CD4-positive, alpha-beta T cell treated with Interleukin-15 for 1 hour (primary cell): Measurements from ENCODE around the gene GCNA.
"Not testable (repeated sequence)": the region's sequence is repeated elsewhere in the genome, so short reads cannot be mapped to it uniquely, and the experiment has no call there.

Experiments
- DNase-seq: peaks from one replicate; pipeline ENCODE4 v3.0.0-alpha.2; 2020

The GCNA gene

GRCh38 chrX:71563921-71564320 is 14.3 kb upstream of the GCNA start:
- DNase-seq, result no peak

GRCh38 chrX:71565474-71566041 is 12.7 kb upstream of the GCNA start:
- no peak for DNase-seq

DNA sequence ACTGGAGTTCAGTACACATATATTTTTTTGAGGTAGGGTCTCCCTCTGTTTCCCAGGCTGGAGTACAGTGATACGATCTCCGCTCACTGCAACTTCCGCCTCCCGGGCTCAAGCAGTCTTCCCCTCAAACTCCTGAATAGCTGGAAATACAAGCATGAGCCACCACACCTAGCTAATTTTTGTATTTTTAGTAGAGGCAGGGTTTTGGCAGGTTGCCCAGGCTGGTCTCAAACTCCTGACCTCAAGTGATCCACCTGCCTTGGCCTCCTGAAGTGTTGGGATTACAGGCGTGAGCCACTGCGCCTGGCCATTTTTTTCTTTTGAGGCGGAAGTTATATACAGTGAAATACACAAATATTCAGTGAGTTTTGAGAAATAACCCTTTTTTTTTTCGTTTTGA is 6.8 kb upstream of the GCNA start:
- not testable (repeated sequence) for DNase-seq

DNA sequence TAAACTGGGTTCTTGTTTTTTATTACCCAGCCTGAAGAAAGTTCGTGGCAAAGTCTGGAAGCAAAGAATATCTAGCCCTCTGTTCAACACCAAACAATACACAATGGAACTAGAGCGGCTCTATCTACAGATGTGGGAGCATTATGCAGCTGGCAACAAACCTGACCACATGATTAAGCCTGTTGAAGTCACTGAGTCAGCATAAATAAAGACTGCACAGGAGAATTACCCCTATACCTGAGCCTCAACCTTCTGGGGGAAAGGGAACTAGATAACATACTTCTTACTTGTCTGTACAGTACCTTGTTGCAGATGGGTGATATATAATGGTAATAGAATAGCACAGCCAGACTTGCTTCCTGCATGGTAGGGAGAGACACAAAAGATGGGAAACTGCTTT is 4.6 kb upstream of the GCNA start:
- DNase-seq, result no peak

GRCh38 chrX:71577682-71578081 is 555 bp upstream of the GCNA start:
- DNase-seq, result no peak

- DNase-seq, result no peak
These were observed 1.1 kb downstream of the GCNA start for GRCh38 chrX:71579136-71579989.

DNA sequence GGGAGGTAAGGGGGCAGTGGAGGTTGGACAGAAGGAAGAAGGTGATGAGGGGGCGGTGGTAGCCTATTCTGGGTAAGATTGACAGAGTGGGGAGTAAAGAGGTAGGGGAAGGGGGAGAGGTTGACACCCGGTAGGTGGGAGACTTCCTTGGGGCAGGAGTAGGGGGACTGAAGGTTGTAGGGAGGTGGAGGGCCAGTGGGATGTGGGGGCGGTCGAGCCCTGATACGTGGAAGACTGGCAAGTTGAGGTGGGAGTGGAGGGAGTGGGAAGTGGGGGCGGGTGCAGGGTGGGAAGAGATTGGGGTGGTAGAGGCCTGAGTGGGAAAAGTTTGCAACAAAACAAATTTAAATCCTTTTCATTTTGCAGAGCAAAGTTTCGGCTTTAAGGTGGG is 1.7 kb downstream of the GCNA start:
- no peak for DNase-seq

DNA sequence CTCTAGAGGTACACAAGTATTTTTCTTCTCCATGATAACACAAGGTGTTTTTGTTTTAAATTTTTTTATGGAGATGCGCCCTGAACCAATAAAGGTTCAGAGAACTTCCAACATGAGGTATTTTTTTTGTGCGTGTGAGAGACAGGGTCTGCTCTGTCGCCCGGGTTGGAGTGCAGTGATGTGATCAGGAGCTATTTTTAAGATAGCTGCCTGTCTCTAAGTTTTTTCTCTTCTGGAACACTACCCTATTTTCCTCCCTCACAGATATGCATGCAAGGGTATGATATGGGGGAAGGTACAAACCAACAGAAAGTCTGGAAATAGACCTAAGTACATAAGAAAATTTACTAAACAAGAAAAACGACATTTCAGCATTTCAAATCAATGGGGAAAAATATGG is 3.0 kb downstream of the GCNA start:
- no peak for DNase-seq

- no peak for DNase-seq
These were observed 8.7 kb downstream of the GCNA start for GRCh38 chrX:71586929-71587328.

DNA sequence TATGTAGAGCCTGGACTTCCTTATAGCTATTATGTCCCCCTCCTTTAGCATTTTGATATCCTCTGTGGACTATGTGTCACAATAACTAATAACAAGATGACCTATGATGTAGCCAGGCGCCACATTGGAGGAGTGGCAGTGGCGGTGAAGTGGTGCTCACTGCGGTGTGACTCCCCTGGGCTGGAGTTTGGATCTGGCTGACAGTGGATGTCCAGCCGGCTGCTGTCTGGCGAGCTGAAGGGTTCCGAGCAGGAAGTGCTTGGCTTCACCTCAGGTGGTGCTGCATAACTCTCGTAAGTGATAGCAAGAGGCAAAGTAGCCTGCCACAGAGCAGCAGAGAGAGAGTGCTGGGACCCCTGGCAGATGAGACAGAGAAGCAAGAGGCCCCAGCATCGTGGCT is 15.0 kb downstream of the GCNA start:
- DNase-seq, result not testable (repeated sequence)

DNA sequence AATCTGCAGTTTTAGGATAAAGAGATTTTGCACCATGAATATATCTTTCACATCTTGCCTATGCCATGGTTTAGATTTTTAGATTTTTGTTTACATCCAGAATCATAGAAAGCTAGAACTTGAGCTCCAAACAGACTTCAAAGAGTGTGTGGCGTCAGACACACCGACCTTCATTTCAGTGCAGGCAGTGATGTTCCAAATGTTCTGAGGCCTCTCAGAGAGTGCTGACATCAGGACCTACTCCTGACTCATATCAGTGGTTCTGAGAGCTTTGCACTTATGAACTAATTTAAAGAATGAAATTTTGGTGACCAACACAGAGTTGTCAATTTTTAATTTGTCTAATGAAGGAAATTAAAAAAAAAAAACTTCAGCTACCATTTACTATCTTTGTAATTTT is 21.7 kb downstream of the GCNA start:
- DNase-seq, result no peak

- DNase-seq, result no peak
These were observed 25.4 kb downstream of the GCNA start for GRCh38 chrX:71603618-71604017.

- DNase-seq, result no peak
These were observed 25.9 kb downstream of the GCNA start for GRCh38 chrX:71604141-71604540.

DNA sequence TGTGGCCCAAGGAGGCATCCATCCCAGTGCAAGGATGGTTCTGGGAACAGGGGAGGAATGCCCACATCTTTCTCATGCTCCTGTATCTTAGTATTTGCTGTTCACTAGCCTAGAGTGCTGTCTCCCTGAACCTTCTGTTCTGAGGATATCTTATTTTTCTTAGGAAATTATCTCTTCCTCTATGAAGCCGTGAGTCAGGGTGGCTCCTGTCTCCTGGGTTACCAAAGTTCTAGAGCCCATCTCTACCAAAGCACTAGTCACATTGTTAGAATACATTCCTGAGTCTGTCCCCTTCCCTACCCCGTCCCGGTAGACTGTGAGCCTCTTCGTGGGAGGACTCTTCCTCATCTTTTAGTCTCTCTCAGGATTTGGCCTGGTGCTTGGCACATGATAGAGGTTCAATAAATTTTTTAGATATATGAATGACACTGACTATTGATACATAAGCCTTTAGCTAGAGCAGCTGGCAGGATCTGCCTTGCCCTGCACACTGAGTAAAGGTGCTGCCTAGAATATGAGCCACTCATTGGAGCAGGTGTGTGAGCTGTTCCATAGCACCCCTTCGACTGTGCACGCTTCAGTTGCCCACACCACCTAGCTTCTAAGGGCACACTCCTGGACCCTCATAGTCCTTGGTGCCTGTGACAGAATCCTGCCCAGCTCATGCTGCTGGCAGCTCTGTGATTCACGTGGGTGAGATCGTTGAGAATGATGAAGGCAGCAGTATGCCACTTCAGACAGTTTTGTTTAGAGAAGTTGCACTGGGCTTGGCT is 26.7 kb downstream of the GCNA start:
- no peak for DNase-seq

DNA sequence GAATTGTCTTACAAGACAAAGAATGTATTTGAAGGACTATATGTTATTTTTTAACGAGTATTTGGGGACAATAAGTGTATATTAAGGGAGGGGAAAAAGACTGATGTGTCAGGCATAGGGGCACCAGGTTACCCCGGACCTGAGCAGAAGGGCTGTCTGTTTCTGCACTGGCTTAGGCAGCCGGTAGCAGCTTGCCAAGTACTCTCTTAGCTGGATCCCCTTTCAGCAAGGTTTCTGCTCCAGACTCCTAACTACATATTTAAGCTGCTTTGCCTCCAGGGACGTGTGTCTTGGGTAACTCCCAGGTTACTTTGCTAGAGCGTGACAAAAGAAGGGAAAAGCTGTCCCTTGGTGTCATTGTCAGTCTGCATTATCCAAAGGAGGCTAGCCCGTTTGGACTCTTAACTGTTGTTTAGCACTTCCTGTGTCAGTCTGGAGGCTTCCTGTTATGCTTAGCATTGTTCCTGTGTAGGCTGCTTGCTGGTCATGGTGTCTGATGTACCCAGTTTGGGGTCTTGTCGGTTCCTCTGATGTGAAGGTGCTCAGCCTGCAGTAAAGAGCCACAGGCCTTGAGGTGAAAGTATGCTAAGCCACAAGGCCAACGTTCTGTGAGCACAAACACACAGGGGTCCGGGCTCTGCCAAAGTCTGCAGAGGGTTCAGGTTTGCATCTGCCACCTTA is 28.4 kb downstream of the GCNA start:
- DNase-seq, result peak; percentile 41

GRCh38 chrX:71607488-71607887 is 29.3 kb downstream of the GCNA start:
- DNase-seq, result no peak

GRCh38 chrX:71609095-71609750 is 31.0 kb downstream of the GCNA start:
- no peak for DNase-seq

GRCh38 chrX:71611736-71612135 is 33.5 kb downstream of the GCNA start:
- DNase-seq, result not testable (repeated sequence)

GRCh38 chrX:71612256-71612655 is 34.0 kb downstream of the GCNA start:
- DNase-seq, result no peak

- DNase-seq, result no peak
These were observed 36.8 kb downstream of the GCNA start for GRCh38 chrX:71615056-71615455.

GRCh38 chrX:71615954-71616353 is 37.7 kb downstream of the GCNA start:
- no peak for DNase-seq

- DNase-seq, result peak; percentile 33
These were observed 38.7 kb downstream of the GCNA start for GRCh38 chrX:71616672-71617529.
